HG02981 (cell line): ENCODE data around the gene TRAPPC3.
A peak's percentile ranks its signal among the peaks of the same experiment; 100 is the strongest.
"Not testable (repeated sequence)": the region's sequence is repeated elsewhere in the genome, so short reads cannot be mapped to it uniquely, and the experiment has no call there.

Source experiments
- ATAC-seq: cut with Tn5 transposase; IDR thresholded peaks from one replicate; pipeline ENCODE4 v1.9.1; 2021; ENCODE audit warnings: mild to moderate bottlenecking, moderate library complexity; ENCODE audit not compliant: unreplicated experiment

TRAPPC3 gene

GRCh38 chr1:36166938-36167905 is 17.9 kb upstream of the TRAPPC3 start:
- no peak for ATAC-seq

- no peak for ATAC-seq
These were observed 16.9 kb upstream of the TRAPPC3 start for GRCh38 chr1:36166136-36166535.

- ATAC-seq, result no peak
These were observed 15.9 kb upstream of the TRAPPC3 start for GRCh38 chr1:36165145-36165544.

- no peak for ATAC-seq
These were observed 15.1 kb upstream of the TRAPPC3 start for GRCh38 chr1:36164361-36164760.

- no peak for ATAC-seq
These were observed 14.1 kb upstream of the TRAPPC3 start for GRCh38 chr1:36163426-36163825.

- ATAC-seq, result no peak
These were observed 13.5 kb upstream of the TRAPPC3 start for GRCh38 chr1:36162680-36163239.

GRCh38 chr1:36161641-36162531 is 12.6 kb upstream of the TRAPPC3 start:
- peak; percentile 45 for ATAC-seq

- ATAC-seq, result no peak
These were observed 11.7 kb upstream of the TRAPPC3 start for GRCh38 chr1:36160949-36161485.

GRCh38 chr1:36160388-36160948 is 11.2 kb upstream of the TRAPPC3 start:
- ATAC-seq, result no peak

GRCh38 chr1:36159614-36160387 is 10.5 kb upstream of the TRAPPC3 start:
- no peak for ATAC-seq

- ATAC-seq, result not testable (repeated sequence)
These were observed 9.6 kb upstream of the TRAPPC3 start for GRCh38 chr1:36158827-36159252.

- no peak for ATAC-seq
These were observed 8.9 kb upstream of the TRAPPC3 start for GRCh38 chr1:36157973-36158826.

- ATAC-seq, result no peak
These were observed 8.0 kb upstream of the TRAPPC3 start for GRCh38 chr1:36157115-36157903.

- ATAC-seq, result peak; percentile 5
These were observed 7.2 kb upstream of the TRAPPC3 start for GRCh38 chr1:36156329-36157114.

- peak; percentile 51 for ATAC-seq
These were observed 6.4 kb upstream of the TRAPPC3 start, which contains the start of gene MAP7D1 for GRCh38 chr1:36155408-36156328. Gene MAP7D1 (plus strand): TSS chr1:36156160. CDS start chr1:36156418, 258 bp downstream.

- no peak for ATAC-seq
These were observed 5.6 kb upstream of the TRAPPC3 start for GRCh38 chr1:36154765-36155407.
